Measurements from ENCODE around the gene ATP2B3. TPM values are rescaled to one million over a fixed set of nuclear protein-coding genes. Genes with fewer than 3 reads are reported as not detected.

Gene ATP2B3
- total RNA-seq, 2 donors from 2014 or later, result 0.85 TPM; not detected in 1

DNA sequence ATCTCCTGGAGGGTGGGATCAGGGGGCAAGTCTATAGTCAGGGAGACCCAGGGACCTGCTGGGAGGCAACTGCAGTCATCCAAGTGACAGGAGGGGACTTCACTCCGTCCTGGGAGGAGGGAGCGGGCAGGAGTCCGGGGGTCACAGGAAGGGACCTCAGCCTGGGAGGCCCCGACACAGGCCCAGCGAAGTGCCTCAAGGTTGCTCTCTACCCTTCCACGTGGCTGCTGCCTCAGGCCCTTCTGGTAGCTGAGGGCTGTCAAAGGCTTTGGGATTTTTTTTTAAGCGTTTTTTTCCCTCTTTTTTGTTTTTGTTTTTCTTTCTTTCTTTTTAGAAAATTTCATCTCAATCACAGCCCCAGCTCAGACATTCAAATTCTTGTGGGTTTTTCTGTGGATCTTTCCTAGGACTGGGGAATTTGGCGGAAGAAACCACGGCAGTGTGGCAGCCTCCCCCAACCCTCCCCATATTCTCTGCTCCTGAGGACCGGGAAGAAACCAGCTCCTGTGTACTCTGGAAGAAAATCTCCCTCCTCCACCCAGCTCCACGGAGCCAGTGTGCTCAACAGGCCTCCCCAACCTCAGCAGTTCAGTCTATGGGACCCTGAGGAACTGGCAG is 45.7 kb upstream of the ATP2B3 start:
- DNase-seq (ENCODE audit: low spot score), result no peak

DNA sequence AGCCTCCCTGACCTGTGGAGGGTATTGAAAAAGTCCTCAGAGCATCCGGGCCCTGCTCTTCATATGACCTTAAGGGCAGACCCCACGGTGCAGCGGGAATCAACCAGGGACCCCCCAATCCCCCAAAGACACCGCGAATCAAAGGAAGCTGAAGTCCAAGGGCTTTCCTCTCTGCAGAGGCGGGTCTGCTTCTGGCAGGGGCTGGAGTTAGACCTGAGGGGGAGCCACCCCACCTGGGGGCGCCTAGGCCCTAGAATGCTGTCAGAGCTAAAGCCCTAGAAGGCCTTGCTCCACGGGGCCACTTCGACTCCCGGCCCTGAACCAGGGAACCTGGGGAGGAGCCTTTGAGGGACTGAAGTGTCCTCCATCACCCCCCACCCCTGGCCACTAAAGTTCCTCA is 44.3 kb upstream of the ATP2B3 start:
- 93% methylated on average over 6 of the region's 10 CpGs for WGBS
- no peak for DNase-seq (ENCODE audit: low spot score)
- TF ChIP-seq, protein P1, sequence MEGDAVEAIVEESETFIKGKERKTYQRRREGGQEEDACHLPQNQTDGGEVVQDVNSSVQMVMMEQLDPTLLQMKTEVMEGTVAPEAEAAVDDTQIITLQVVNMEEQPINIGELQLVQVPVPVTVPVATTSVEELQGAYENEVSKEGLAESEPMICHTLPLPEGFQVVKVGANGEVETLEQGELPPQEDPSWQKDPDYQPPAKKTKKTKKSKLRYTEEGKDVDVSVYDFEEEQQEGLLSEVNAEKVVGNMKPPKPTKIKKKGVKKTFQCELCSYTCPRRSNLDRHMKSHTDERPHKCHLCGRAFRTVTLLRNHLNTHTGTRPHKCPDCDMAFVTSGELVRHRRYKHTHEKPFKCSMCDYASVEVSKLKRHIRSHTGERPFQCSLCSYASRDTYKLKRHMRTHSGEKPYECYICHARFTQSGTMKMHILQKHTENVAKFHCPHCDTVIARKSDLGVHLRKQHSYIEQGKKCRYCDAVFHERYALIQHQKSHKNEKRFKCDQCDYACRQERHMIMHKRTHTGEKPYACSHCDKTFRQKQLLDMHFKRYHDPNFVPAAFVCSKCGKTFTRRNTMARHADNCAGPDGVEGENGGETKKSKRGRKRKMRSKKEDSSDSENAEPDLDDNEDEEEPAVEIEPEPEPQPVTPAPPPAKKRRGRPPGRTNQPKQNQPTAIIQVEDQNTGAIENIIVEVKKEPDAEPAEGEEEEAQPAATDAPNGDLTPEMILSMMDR (IDR thresholded peaks at IDR 0.05), result no peak
- TF ChIP-seq POLR2A (IDR thresholded peaks at IDR 0.05), result no peak
- no peak for TF ChIP-seq POLR2AphosphoS5 (IDR thresholded peaks at IDR 0.05)
- H3K4me3 ChIP-seq, result no peak overlapping the region
- no peaks in the 10 kb centered on the region for H3K4me1 ChIP-seq (replicated peaks)
- intact Hi-C loops (cut with DNase I), result no loop called here
- H3K27ac ChIP-seq, result no peak overlapping the region
- no peaks in the 10 kb centered on the region for H3K27me3 ChIP-seq (replicated peaks; ENCODE audit: insufficient read depth)
- H3K9me3 ChIP-seq, result no peaks in the 10 kb centered on the region
- no peaks in the 10 kb centered on the region for H3K36me3 ChIP-seq

More for the DNA sequence above, 45.7 kb upstream of the ATP2B3 start:
- no peak overlapping the region for H3K4me3 ChIP-seq
- WGBS, result 64% methylated on average over 11 of the region's 11 CpGs
- no peaks in the 10 kb centered on the region for H3K27me3 ChIP-seq (replicated peaks; ENCODE audit: insufficient read depth)
- H3K4me1 ChIP-seq (replicated peaks), result no peaks in the 10 kb centered on the region
- H3K36me3 ChIP-seq, result no peaks in the 10 kb centered on the region
- no peak for TF ChIP-seq POLR2A (IDR thresholded peaks at IDR 0.05)
- TF ChIP-seq, protein P1 (IDR thresholded peaks at IDR 0.05), result no peak
- TF ChIP-seq POLR2AphosphoS5 (IDR thresholded peaks at IDR 0.05), result no peak
- intact Hi-C loops (cut with DNase I), result no loop called here
- no peaks in the 10 kb centered on the region for H3K9me3 ChIP-seq
- no peak overlapping the region for H3K27ac ChIP-seq

DNA sequence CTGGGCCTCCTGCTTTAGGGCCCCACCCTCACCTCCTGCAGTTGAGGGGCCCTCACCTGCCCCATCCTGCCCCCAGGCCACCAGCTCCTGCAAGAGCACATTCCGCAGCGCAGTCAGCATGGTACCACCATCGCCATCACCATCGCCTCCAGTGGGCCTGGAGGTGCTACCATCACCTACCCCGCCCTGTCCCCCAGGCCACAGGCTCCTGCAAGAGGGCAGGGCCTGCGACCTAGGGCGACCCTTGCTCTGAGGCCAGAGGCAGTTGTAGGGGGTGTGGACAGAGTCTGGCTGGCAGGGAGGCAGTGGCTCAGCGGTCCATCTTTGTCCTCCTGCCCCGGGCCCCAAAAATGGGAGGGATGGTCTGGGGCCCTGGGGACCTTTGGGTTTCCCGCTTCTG is 43.2 kb upstream of the ATP2B3 start:
- Histone ChIP-seq H3K36me3 (no peaks in the 10 kb centered on the region), H3K9me3 (no peaks in the 10 kb centered on the region), H3K27ac (no peak overlapping the region), H3K4me1 (replicated peaks) (no peaks in the 10 kb centered on the region), H3K4me3 (no peak overlapping the region), H3K27me3 (replicated peaks; ENCODE audit: insufficient read depth) (no peaks in the 10 kb centered on the region)
- intact Hi-C loops (cut with DNase I), result no loop called here
- TF ChIP-seq POLR2AphosphoS5 (IDR thresholded peaks at IDR 0.05) (no peak), POLR2A (IDR thresholded peaks at IDR 0.05) (no peak)
- TF ChIP-seq, protein P1 (IDR thresholded peaks at IDR 0.05), result no peak
- WGBS, result 100% methylated on average over 4 of the region's 10 CpGs
- no peak for DNase-seq (ENCODE audit: low spot score)

DNA sequence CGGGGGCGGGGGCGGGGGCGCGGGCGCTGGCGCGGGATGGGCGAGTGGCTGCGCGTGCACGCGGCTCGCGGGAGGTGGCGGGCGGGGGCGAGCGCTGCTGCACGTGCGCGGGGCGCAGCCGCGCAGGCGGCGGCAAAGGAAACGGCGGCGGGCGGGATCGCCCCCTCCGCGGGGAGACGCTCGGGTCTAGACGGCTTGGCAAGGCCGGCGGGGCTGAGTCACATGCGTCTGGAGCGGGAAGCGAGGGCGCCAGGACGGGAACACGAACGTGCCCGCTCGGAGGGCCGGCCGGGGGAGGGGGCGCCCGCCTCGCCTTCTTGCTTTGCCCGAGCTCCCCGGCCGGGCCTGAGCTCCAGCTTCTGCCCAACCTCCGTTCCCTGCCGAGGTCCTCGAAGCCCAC is 42.7 kb upstream of the ATP2B3 start:
- no peaks in the 10 kb centered on the region for H3K4me1 ChIP-seq (replicated peaks)
- peak; percentile 23 for DNase-seq (ENCODE audit: low spot score)
- intact Hi-C loops (cut with DNase I), result no loop called here

More for the DNA sequence above, 42.7 kb upstream of the ATP2B3 start:
- Histone ChIP-seq H3K27ac (no peak overlapping the region), H3K36me3 (no peaks in the 10 kb centered on the region), H3K27me3 (replicated peaks; ENCODE audit: insufficient read depth) (no peaks in the 10 kb centered on the region), H3K4me3 (peak overlapping the region; percentile 10 to 18), H3K9me3 (no peaks in the 10 kb centered on the region)
- TF ChIP-seq POLR2AphosphoS5 (IDR thresholded peaks at IDR 0.05), result no peak
- TF ChIP-seq POLR2A (IDR thresholded peaks at IDR 0.05), result no peak
- TF ChIP-seq, protein P1 (IDR thresholded peaks at IDR 0.05), result no peak
- no CpG with 5 or more reads among the region's 59 CpGs for WGBS
